Measurements from ENCODE around the gene LRRC36.

The LRRC36 gene

GRCh38 chr16:67388591-67388990, 62.0 kb downstream of the LRRC36 start:
- no peak for DNase-seq (ENCODE audit: extremely low read depth in 1 of 2, low read depth in 1 of 2)

- no peak for DNase-seq (ENCODE audit: extremely low read depth in 1 of 2, low read depth in 1 of 2)
Measured at GRCh38 chr16:67389911-67390815, 63.5 kb downstream of the LRRC36 start.

GRCh38 chr16:67390816-67391423, 64.3 kb downstream of the LRRC36 start:
- DNase-seq (ENCODE audit: extremely low read depth in 1 of 2, low read depth in 1 of 2) = no peak

GRCh38 chr16:67391424-67392300, 65.0 kb downstream of the LRRC36 start:
- DNase-seq (ENCODE audit: extremely low read depth in 1 of 2, low read depth in 1 of 2) = no peak

GRCh38 chr16:67392301-67393059, 65.9 kb downstream of the LRRC36 start:
- DNase-seq (ENCODE audit: extremely low read depth in 1 of 2, low read depth in 1 of 2) = no peak

- no peak for DNase-seq (ENCODE audit: extremely low read depth in 1 of 2, low read depth in 1 of 2)
Measured at GRCh38 chr16:67393111-67393787, 66.6 kb downstream of the LRRC36 start, which contains the start of gene TPPP3. TPPP3 (minus strand) TSS chr16:67393498; CDS start chr16:67391111, 2,387 bp downstream.

GRCh38 chr16:67393788-67394154, 67.2 kb downstream of the LRRC36 start:
- DNase-seq (ENCODE audit: extremely low read depth in 1 of 2, low read depth in 1 of 2) = no peak

- DNase-seq (ENCODE audit: extremely low read depth in 1 of 2, low read depth in 1 of 2) = no peak
Measured at GRCh38 chr16:67394155-67395104, 67.8 kb downstream of the LRRC36 start.

- DNase-seq (ENCODE audit: extremely low read depth in 1 of 2, low read depth in 1 of 2) = no peak
Measured at GRCh38 chr16:67395105-67395457, 68.5 kb downstream of the LRRC36 start.

- DNase-seq (ENCODE audit: extremely low read depth in 1 of 2, low read depth in 1 of 2) = no peak
Measured at GRCh38 chr16:67395458-67396158, 69.0 kb downstream of the LRRC36 start.

GRCh38 chr16:67396159-67397035, 69.8 kb downstream of the LRRC36 start:
- DNase-seq (ENCODE audit: extremely low read depth in 1 of 2, low read depth in 1 of 2) = no peak

- no peak for DNase-seq (ENCODE audit: extremely low read depth in 1 of 2, low read depth in 1 of 2)
Measured at GRCh38 chr16:67397036-67397801, 70.6 kb downstream of the LRRC36 start.

- DNase-seq (ENCODE audit: extremely low read depth in 1 of 2, low read depth in 1 of 2) = no peak
Measured at GRCh38 chr16:67397812-67398545, 71.4 kb downstream of the LRRC36 start.

GRCh38 chr16:67398546-67399217, 72.1 kb downstream of the LRRC36 start:
- DNase-seq (ENCODE audit: extremely low read depth in 1 of 2, low read depth in 1 of 2) = no peak

GRCh38 chr16:67399218-67399733, 72.7 kb downstream of the LRRC36 start:
- peak in 1 of 2 donors; percentile 12 for DNase-seq (ENCODE audit: extremely low read depth in 1 of 2, low read depth in 1 of 2)
